DMS79 (cell line): ENCODE data around the gene CHRM2.

Source experiments
- DNase-seq: peaks from one replicate; lab custom pipeline; 2025; lab: John Stamatoyannopoulos, UW

The CHRM2 gene

GRCh38 chr7:136957391-136957790 is 88.9 kb downstream of the CHRM2 start:
- no peak for DNase-seq

- no peak for DNase-seq
Observed at GRCh38 chr7:136958016-136958415, 89.6 kb downstream of the CHRM2 start.

- no peak for DNase-seq
Observed at GRCh38 chr7:136964347-136964746, 95.9 kb downstream of the CHRM2 start.

GRCh38 chr7:136966825-136967224 is 98.4 kb downstream of the CHRM2 start:
- no peak for DNase-seq

GRCh38 chr7:136969761-136970160 is 101.3 kb downstream of the CHRM2 start:
- DNase-seq, result no peak

GRCh38 chr7:136971776-136972175 is 103.3 kb downstream of the CHRM2 start:
- DNase-seq, result no peak

- no peak for DNase-seq
Observed at GRCh38 chr7:136976504-136977251, 108.2 kb downstream of the CHRM2 start.

- no peak for DNase-seq
Observed at GRCh38 chr7:136993377-136993776, 124.9 kb downstream of the CHRM2 start.

GRCh38 chr7:136997735-136998134 is 129.3 kb downstream of the CHRM2 start:
- DNase-seq, result no peak

- no peak for DNase-seq
Observed at GRCh38 chr7:136998495-136998894, 130.0 kb downstream of the CHRM2 start.

GRCh38 chr7:137000621-137001020 is 132.2 kb downstream of the CHRM2 start:
- no peak for DNase-seq

GRCh38 chr7:137001041-137001440 is 132.6 kb downstream of the CHRM2 start:
- DNase-seq, result no peak

- no peak for DNase-seq
Observed at GRCh38 chr7:137001478-137001877, 133.0 kb downstream of the CHRM2 start.

- no peak for DNase-seq
Observed at GRCh38 chr7:137003086-137003485, 134.6 kb downstream of the CHRM2 start.

- no peak for DNase-seq
Observed at GRCh38 chr7:137003566-137003965, 135.1 kb downstream of the CHRM2 start.

GRCh38 chr7:137005873-137006272 is 137.4 kb downstream of the CHRM2 start:
- no peak for DNase-seq

- no peak for DNase-seq
Observed at GRCh38 chr7:137006293-137006692, 137.8 kb downstream of the CHRM2 start.

- DNase-seq, result no peak
Observed at GRCh38 chr7:137007001-137007694, 138.7 kb downstream of the CHRM2 start.

GRCh38 chr7:137009404-137009803 is 141.0 kb downstream of the CHRM2 start:
- no peak for DNase-seq

GRCh38 chr7:137015015-137015414 is 146.6 kb downstream of the CHRM2 start:
- no peak for DNase-seq

- no peak for DNase-seq
Observed at GRCh38 chr7:137017221-137017620, 148.8 kb downstream of the CHRM2 start.

GRCh38 chr7:137018468-137018867 is 150.0 kb downstream of the CHRM2 start:
- DNase-seq, result no peak

- no peak for DNase-seq
Observed at GRCh38 chr7:137020351-137020750, 151.9 kb downstream of the CHRM2 start.
